Nephron (organoid): Measurements from ENCODE around the gene SKAP2.

Experiments
- H3K27ac Mint-ChIP-seq, 3 experiments: 2 replicates each; pipeline ENCODE4 v1.8.0; 2020; ENCODE audit warnings: mixed read lengths in 3 of 3, mild to moderate bottlenecking in 2 of 3, moderate library complexity in 1 of 3
- H3K27me3 Mint-ChIP-seq: 2 replicates; pipeline ENCODE4 v1.8.0; 2021; ENCODE audit warnings: low read depth, mild to moderate bottlenecking, moderate library complexity, mixed read lengths
- H3K36me3 Mint-ChIP-seq: 2 replicates; pipeline ENCODE4 v1.8.0; 2020; ENCODE audit warnings: low read depth, mixed read lengths
- H3K4me1 Mint-ChIP-seq: 2 replicates; pipeline ENCODE4 v1.8.0; 2020; ENCODE audit warnings: mixed read lengths
- H3K4me3 Mint-ChIP-seq, 3 experiments: 2 replicates each; pipeline ENCODE4 v1.8.0; 2020; ENCODE audit warnings: mild to moderate bottlenecking in 3 of 3, mixed read lengths in 3 of 3, moderate library complexity in 2 of 3
- H3K9me3 Mint-ChIP-seq: 2 replicates; pipeline ENCODE4 v1.8.0; 2020; ENCODE audit warnings: mixed read lengths
- CTCF ChIP-seq, 3 experiments: fragments of 200-600 bp; sonication (generic); IDR thresholded peaks; one replicate each; pipeline ENCODE4 v1.5.0; 2021; ENCODE audit warnings: antibody characterized with exemption in 3 of 3; ENCODE audit not compliant: unreplicated experiment in 3 of 3

The SKAP2 gene

GRCh38 chr7:26729150-26729775, 135.1 kb downstream of the SKAP2 start:
- Mint-ChIP-seq H3K4me3 (no peak overlapping the region), H3K27ac (no peak overlapping the region), H3K4me1 (no peaks in the 10 kb centered on the region), H3K9me3 (no peaks in the 10 kb centered on the region), H3K27me3 (no peaks in the 10 kb centered on the region), H3K36me3 (peaks cover 5% of the 10 kb centered on the region)
- no peak for TF ChIP-seq CTCF (IDR thresholded peaks at IDR 0.05; ENCODE audit: unreplicated experiment in 3 of 3)

- TF ChIP-seq CTCF (IDR thresholded peaks at IDR 0.05; ENCODE audit: unreplicated experiment in 3 of 3), result no peak
- peaks cover 4% of the 10 kb centered on the region for H3K36me3 Mint-ChIP-seq
- H3K4me1 Mint-ChIP-seq, result peaks cover 16% of the 10 kb centered on the region
- no peaks in the 10 kb centered on the region for H3K27me3 Mint-ChIP-seq
- no peak overlapping the region for H3K27ac Mint-ChIP-seq
- H3K4me3 Mint-ChIP-seq, result no peak overlapping the region
- H3K9me3 Mint-ChIP-seq, result no peaks in the 10 kb centered on the region
These were observed 138.3 kb downstream of the SKAP2 start for GRCh38 chr7:26726051-26726450.

GRCh38 chr7:26724795-26725194, 139.6 kb downstream of the SKAP2 start:
- H3K27ac Mint-ChIP-seq, result no peak overlapping the region
- H3K4me1 Mint-ChIP-seq, result peaks cover 20% of the 10 kb centered on the region
- TF ChIP-seq CTCF (IDR thresholded peaks at IDR 0.05; ENCODE audit: unreplicated experiment in 3 of 3), result no peak
- H3K36me3 Mint-ChIP-seq, result peaks cover 4% of the 10 kb centered on the region
- no peaks in the 10 kb centered on the region for H3K27me3 Mint-ChIP-seq
- H3K4me3 Mint-ChIP-seq, result no peak overlapping the region
- no peaks in the 10 kb centered on the region for H3K9me3 Mint-ChIP-seq

DNA sequence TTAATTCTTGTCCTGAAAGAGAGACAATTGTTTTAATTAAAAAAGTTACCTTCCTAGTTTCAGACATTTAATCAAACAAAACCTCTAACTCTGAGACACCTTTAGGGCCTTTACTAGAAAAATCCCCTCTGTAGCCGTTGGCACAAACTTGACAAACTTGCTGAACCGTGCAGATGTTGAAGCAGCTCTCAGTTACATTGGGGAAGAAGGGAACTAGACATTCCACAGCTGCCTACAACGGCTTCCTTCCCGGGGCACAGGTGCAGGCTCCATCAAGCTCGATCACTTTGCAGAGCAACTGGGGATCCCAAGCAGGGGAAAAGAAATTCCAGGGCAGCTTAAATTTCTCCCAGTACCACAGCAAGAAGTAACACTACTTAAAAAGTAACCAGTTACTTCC, 141.3 kb downstream of the SKAP2 start:
- H3K9me3 Mint-ChIP-seq, result no peaks in the 10 kb centered on the region

GRCh38 chr7:26721450-26721849, 142.9 kb downstream of the SKAP2 start:
- TF ChIP-seq CTCF (IDR thresholded peaks at IDR 0.05; ENCODE audit: unreplicated experiment in 3 of 3), result no peak
- H3K4me1 Mint-ChIP-seq, result peaks cover 32% of the 10 kb centered on the region
- peak overlapping the region in 1 of 3 experiments; percentile 6 for H3K27ac Mint-ChIP-seq
- peaks cover 4% of the 10 kb centered on the region for H3K36me3 Mint-ChIP-seq
- no peaks in the 10 kb centered on the region for H3K9me3 Mint-ChIP-seq
- H3K4me3 Mint-ChIP-seq, result no peak overlapping the region
- H3K27me3 Mint-ChIP-seq, result no peaks in the 10 kb centered on the region

More for the DNA sequence above, 141.3 kb downstream of the SKAP2 start:
- H3K27me3 Mint-ChIP-seq, result no peaks in the 10 kb centered on the region
- H3K4me1 Mint-ChIP-seq, result peaks cover 28% of the 10 kb centered on the region
- H3K36me3 Mint-ChIP-seq, result peaks cover 4% of the 10 kb centered on the region
- peak overlapping the region in 2 of 3 experiments; percentile 28 to 62 for H3K27ac Mint-ChIP-seq
- H3K4me3 Mint-ChIP-seq, result no peak overlapping the region
- no peak for TF ChIP-seq CTCF (IDR thresholded peaks at IDR 0.05; ENCODE audit: unreplicated experiment in 3 of 3)

DNA sequence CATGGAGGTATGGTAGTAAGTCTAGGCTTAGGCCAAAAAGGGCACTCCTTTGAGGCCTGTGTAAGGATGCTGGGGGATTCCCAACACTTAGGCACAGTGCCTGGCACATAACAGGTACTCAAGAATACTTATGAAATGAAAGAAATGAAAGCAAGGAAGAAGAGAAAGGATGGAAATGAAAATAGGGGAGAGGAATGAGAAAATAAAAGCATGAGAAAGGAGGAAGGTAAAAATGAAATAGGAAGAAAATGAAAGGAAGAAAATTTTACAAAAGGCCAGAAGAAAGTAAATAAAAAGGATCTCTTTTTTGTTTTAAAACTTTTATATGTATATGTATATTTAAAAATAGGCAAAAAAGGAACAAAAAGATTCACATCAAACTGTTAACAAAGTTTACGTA, 146.3 kb downstream of the SKAP2 start:
- no peaks in the 10 kb centered on the region for H3K27me3 Mint-ChIP-seq
- H3K4me1 Mint-ChIP-seq, result peaks cover 48% of the 10 kb centered on the region
- H3K27ac Mint-ChIP-seq, result no peak overlapping the region
- no peak overlapping the region for H3K4me3 Mint-ChIP-seq
- H3K9me3 Mint-ChIP-seq, result no peaks in the 10 kb centered on the region
- peaks cover 2% of the 10 kb centered on the region for H3K36me3 Mint-ChIP-seq
- no peak for TF ChIP-seq CTCF (IDR thresholded peaks at IDR 0.05; ENCODE audit: unreplicated experiment in 3 of 3)
